RWPE2 (cell line): Measurements from ENCODE around the gene TARM1.
A peak's percentile ranks its signal among the peaks of the same experiment; 100 is the strongest.

Experiments used
- ATAC-seq: fragments of 200-7000 bp; cut with Tn5 transposase; 3 replicates; pipeline ENCODE4 v1.9.1; 2021; ENCODE audit warnings: low read depth
- DNase-seq: peaks from one replicate; pipeline ENCODE4 v3.0.0-alpha.2; 2020; ENCODE audit warnings: low spot score
- H3K27ac ChIP-seq: fragments of 450-650 bp; 2 replicates; pipeline ENCODE4 v1.5.1; 2017; ENCODE audit warnings: mild to moderate bottlenecking; ENCODE audit not compliant: poor library complexity, severe bottlenecking
- H3K27me3 ChIP-seq: fragments of 250-450 bp; sonication (Bioruptor Pico); 2 replicates; pipeline ENCODE4 v1.5.1; 2021; ENCODE audit warnings: mild to moderate bottlenecking, moderate library complexity; ENCODE audit not compliant: insufficient read depth, poor library complexity, severe bottlenecking
- H3K36me3 ChIP-seq: fragments of 250-450 bp; sonication (Bioruptor Pico); 2 replicates; pipeline ENCODE4 v1.5.1; 2020; ENCODE audit warnings: low read depth, mild to moderate bottlenecking, moderate library complexity
- H3K4me1 ChIP-seq: fragments of 250-450 bp; sonication (Bioruptor Pico); 2 replicates; pipeline ENCODE4 v1.5.1; 2021; ENCODE audit warnings: mild to moderate bottlenecking, moderate library complexity; ENCODE audit not compliant: insufficient read depth, poor library complexity, severe bottlenecking
- H3K4me3 ChIP-seq: fragments of 250-450 bp; sonication (Bioruptor Pico); 2 replicates; pipeline ENCODE4 v1.5.1; 2021; ENCODE audit warnings: mild to moderate bottlenecking, moderate library complexity; ENCODE audit not compliant: severe bottlenecking
- H3K9me3 ChIP-seq: fragments of 250-450 bp; sonication (Bioruptor Pico); 2 replicates; pipeline ENCODE4 v1.5.1; 2021; ENCODE audit warnings: mild to moderate bottlenecking, moderate library complexity; ENCODE audit not compliant: severe bottlenecking
- TF ChIP-seq, protein P1 (sequence below): fragments of 450-650 bp; IDR thresholded peaks from one replicate; pipeline ENCODE4 v1.5.1; 2017; ENCODE audit warnings: mild to moderate bottlenecking, moderate library complexity; ENCODE audit not compliant: poor library complexity, severe bottlenecking

TARM1 gene

GRCh38 chr19:54021932-54022331 lies 59.2 kb downstream of the TARM1 start:
- Histone ChIP-seq H3K9me3 (no peaks in the 10 kb centered on the region), H3K4me1 (peaks cover 15% of the 10 kb centered on the region), H3K27ac (peak overlapping the region; percentile 12), H3K27me3 (no peaks in the 10 kb centered on the region), H3K4me3 (no peak overlapping the region), H3K36me3 (no peaks in the 10 kb centered on the region)
- ATAC-seq (no peak), DNase-seq (no peak)
- TF ChIP-seq, protein P1, sequence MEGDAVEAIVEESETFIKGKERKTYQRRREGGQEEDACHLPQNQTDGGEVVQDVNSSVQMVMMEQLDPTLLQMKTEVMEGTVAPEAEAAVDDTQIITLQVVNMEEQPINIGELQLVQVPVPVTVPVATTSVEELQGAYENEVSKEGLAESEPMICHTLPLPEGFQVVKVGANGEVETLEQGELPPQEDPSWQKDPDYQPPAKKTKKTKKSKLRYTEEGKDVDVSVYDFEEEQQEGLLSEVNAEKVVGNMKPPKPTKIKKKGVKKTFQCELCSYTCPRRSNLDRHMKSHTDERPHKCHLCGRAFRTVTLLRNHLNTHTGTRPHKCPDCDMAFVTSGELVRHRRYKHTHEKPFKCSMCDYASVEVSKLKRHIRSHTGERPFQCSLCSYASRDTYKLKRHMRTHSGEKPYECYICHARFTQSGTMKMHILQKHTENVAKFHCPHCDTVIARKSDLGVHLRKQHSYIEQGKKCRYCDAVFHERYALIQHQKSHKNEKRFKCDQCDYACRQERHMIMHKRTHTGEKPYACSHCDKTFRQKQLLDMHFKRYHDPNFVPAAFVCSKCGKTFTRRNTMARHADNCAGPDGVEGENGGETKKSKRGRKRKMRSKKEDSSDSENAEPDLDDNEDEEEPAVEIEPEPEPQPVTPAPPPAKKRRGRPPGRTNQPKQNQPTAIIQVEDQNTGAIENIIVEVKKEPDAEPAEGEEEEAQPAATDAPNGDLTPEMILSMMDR = no peak

GRCh38 chr19:54021363-54021762 lies 59.8 kb downstream of the TARM1 start:
- Histone ChIP-seq H3K9me3 (no peaks in the 10 kb centered on the region), H3K4me3 (no peak overlapping the region), H3K4me1 (peaks cover 15% of the 10 kb centered on the region), H3K27me3 (no peaks in the 10 kb centered on the region), H3K27ac (peak overlapping the region; percentile 95), H3K36me3 (no peaks in the 10 kb centered on the region)
- TF ChIP-seq, protein P1 = no peak
- no peak for DNase-seq
- ATAC-seq = no peak
